ENCODE results near the gene NEK11.

Gene NEK11

GRCh38 chr3:131142580-131142979 lies 115.9 kb downstream of the NEK11 start:
- Histone ChIP-seq H2AFZ (ENCODE audit: insufficient read depth, low read length, poor library complexity) (no peak overlapping the region), H2BK5ac (ENCODE audit: low read depth, low read length, poor library complexity) (no peak overlapping the region), H3K36me3 (ENCODE audit: control insufficient read depth in 1 of 2, insufficient read depth in 2 of 2, low read length in 2 of 2) (no peaks in the 10 kb centered on the region), H3K4ac (ENCODE audit: low read depth, low read length) (no peak overlapping the region), H3K79me2 (ENCODE audit: control insufficient read depth, insufficient read depth, low read length, poor library complexity) (no peaks in the 10 kb centered on the region), H3K27ac (ENCODE audit: low read depth, low read length) (no peak overlapping the region), H2BK120ac (ENCODE audit: insufficient read depth, low read length, poor library complexity) (no peak overlapping the region), H3K27me3 (ENCODE audit: insufficient read depth, low read length) (no peaks in the 10 kb centered on the region), H3K4me1 (ENCODE audit: control insufficient read depth in 1 of 2, insufficient read depth in 2 of 2, low read length in 2 of 2) (no peaks in the 10 kb centered on the region), H3K79me1 (ENCODE audit: low read length) (no peaks in the 10 kb centered on the region), H3K14ac (ENCODE audit: low read length) (no peak overlapping the region), H3K9ac (ENCODE audit: low read length) (no peak overlapping the region), H2AK5ac (ENCODE audit: low read length) (no peak overlapping the region), H3K9me3 (ENCODE audit: insufficient read depth, low read depth, low read length) (no peaks in the 10 kb centered on the region), H4K8ac (ENCODE audit: low read depth, low read length) (no peak overlapping the region), H3K18ac (ENCODE audit: low read length) (no peak overlapping the region), H3K4me2 (ENCODE audit: low read length) (no peak overlapping the region), H4K12ac (ENCODE audit: low read depth, low read length) (no peak overlapping the region), H3K23ac (ENCODE audit: low read length) (no peak overlapping the region), H4K91ac (ENCODE audit: low read depth, low read length) (no peak overlapping the region), H3K4me3 (ENCODE audit: low read depth, low read length) (no peak overlapping the region), H2BK12ac (ENCODE audit: low read length) (no peak overlapping the region)
- WGBS (ENCODE audit: extremely low coverage, insufficient coverage, insufficient read length), result no CpG with 5 or more reads among the region's 1 CpG
- no peak for DNase-seq

- no peaks in the 10 kb centered on the region for H3K36me3 ChIP-seq (ENCODE audit: control insufficient read depth in 1 of 2, insufficient read depth in 2 of 2, low read length in 2 of 2)
- H3K4me1 ChIP-seq (ENCODE audit: control insufficient read depth in 1 of 2, insufficient read depth in 2 of 2, low read length in 2 of 2), result no peaks in the 10 kb centered on the region
- no peak overlapping the region for H4K91ac ChIP-seq (ENCODE audit: low read depth, low read length)
- H3K4ac ChIP-seq (ENCODE audit: low read depth, low read length), result no peak overlapping the region
- H4K8ac ChIP-seq (ENCODE audit: low read depth, low read length), result no peak overlapping the region
- no peak overlapping the region for H4K12ac ChIP-seq (ENCODE audit: low read depth, low read length)
- H2AK5ac ChIP-seq (ENCODE audit: low read length), result no peak overlapping the region
- no peak overlapping the region for H2BK5ac ChIP-seq (ENCODE audit: low read depth, low read length, poor library complexity)
- no CpG with 5 or more reads among the region's 1 CpG for WGBS (ENCODE audit: extremely low coverage, insufficient coverage, insufficient read length)
- no peaks in the 10 kb centered on the region for H3K79me1 ChIP-seq (ENCODE audit: low read length)
- DNase-seq, result no peak
- H3K14ac ChIP-seq (ENCODE audit: low read length), result no peak overlapping the region
- H2BK12ac ChIP-seq (ENCODE audit: low read length), result no peak overlapping the region
- no peaks in the 10 kb centered on the region for H3K27me3 ChIP-seq (ENCODE audit: insufficient read depth, low read length)
- no peak overlapping the region for H2BK120ac ChIP-seq (ENCODE audit: insufficient read depth, low read length, poor library complexity)
- H3K9me3 ChIP-seq (ENCODE audit: insufficient read depth, low read depth, low read length), result no peaks in the 10 kb centered on the region
- H3K27ac ChIP-seq (ENCODE audit: low read depth, low read length), result no peak overlapping the region
- H2AFZ ChIP-seq (ENCODE audit: insufficient read depth, low read length, poor library complexity), result no peak overlapping the region
- no peak overlapping the region for H3K18ac ChIP-seq (ENCODE audit: low read length)
- no peaks in the 10 kb centered on the region for H3K79me2 ChIP-seq (ENCODE audit: control insufficient read depth, insufficient read depth, low read length, poor library complexity)
- H3K4me3 ChIP-seq (ENCODE audit: low read depth, low read length), result no peak overlapping the region
- H3K9ac ChIP-seq (ENCODE audit: low read length), result no peak overlapping the region
- no peak overlapping the region for H3K23ac ChIP-seq (ENCODE audit: low read length)
- H3K4me2 ChIP-seq (ENCODE audit: low read length), result no peak overlapping the region
Measured at GRCh38 chr3:131143802-131144201, 117.1 kb downstream of the NEK11 start.

GRCh38 chr3:131147534-131147933 lies 120.9 kb downstream of the NEK11 start:
- Histone ChIP-seq H3K27ac (ENCODE audit: low read depth, low read length) (no peak overlapping the region), H3K36me3 (ENCODE audit: control insufficient read depth in 1 of 2, insufficient read depth in 2 of 2, low read length in 2 of 2) (no peaks in the 10 kb centered on the region), H4K12ac (ENCODE audit: low read depth, low read length) (no peak overlapping the region), H3K14ac (ENCODE audit: low read length) (no peak overlapping the region), H3K27me3 (ENCODE audit: insufficient read depth, low read length) (no peaks in the 10 kb centered on the region), H3K9me3 (ENCODE audit: insufficient read depth, low read depth, low read length) (no peaks in the 10 kb centered on the region), H3K18ac (ENCODE audit: low read length) (no peak overlapping the region), H2BK12ac (ENCODE audit: low read length) (no peak overlapping the region), H3K79me1 (ENCODE audit: low read length) (no peaks in the 10 kb centered on the region), H3K23ac (ENCODE audit: low read length) (no peak overlapping the region), H2BK5ac (ENCODE audit: low read depth, low read length, poor library complexity) (no peak overlapping the region), H4K91ac (ENCODE audit: low read depth, low read length) (no peak overlapping the region), H2BK120ac (ENCODE audit: insufficient read depth, low read length, poor library complexity) (no peak overlapping the region), H3K4me3 (ENCODE audit: low read depth, low read length) (no peak overlapping the region), H2AFZ (ENCODE audit: insufficient read depth, low read length, poor library complexity) (no peak overlapping the region), H3K4me2 (ENCODE audit: low read length) (no peak overlapping the region), H3K79me2 (ENCODE audit: control insufficient read depth, insufficient read depth, low read length, poor library complexity) (no peaks in the 10 kb centered on the region), H2AK5ac (ENCODE audit: low read length) (no peak overlapping the region), H3K9ac (ENCODE audit: low read length) (no peak overlapping the region), H3K4ac (ENCODE audit: low read depth, low read length) (no peak overlapping the region), H4K8ac (ENCODE audit: low read depth, low read length) (no peak overlapping the region), H3K4me1 (ENCODE audit: control insufficient read depth in 1 of 2, insufficient read depth in 2 of 2, low read length in 2 of 2) (no peaks in the 10 kb centered on the region)
- WGBS (ENCODE audit: extremely low coverage, insufficient coverage, insufficient read length), result no CpG with 5 or more reads among the region's 3 CpGs
- DNase-seq, result no peak

- Histone ChIP-seq H2BK12ac (ENCODE audit: low read length) (no peak overlapping the region), H3K9me3 (ENCODE audit: insufficient read depth, low read depth, low read length) (no peaks in the 10 kb centered on the region), H2BK120ac (ENCODE audit: insufficient read depth, low read length, poor library complexity) (no peak overlapping the region), H4K91ac (ENCODE audit: low read depth, low read length) (no peak overlapping the region), H2AFZ (ENCODE audit: insufficient read depth, low read length, poor library complexity) (no peak overlapping the region), H3K79me1 (ENCODE audit: low read length) (no peaks in the 10 kb centered on the region), H2BK5ac (ENCODE audit: low read depth, low read length, poor library complexity) (no peak overlapping the region), H3K79me2 (ENCODE audit: control insufficient read depth, insufficient read depth, low read length, poor library complexity) (no peaks in the 10 kb centered on the region), H4K8ac (ENCODE audit: low read depth, low read length) (no peak overlapping the region), H3K14ac (ENCODE audit: low read length) (no peak overlapping the region), H3K4me3 (ENCODE audit: low read depth, low read length) (peak overlapping the region; percentile 39), H3K27ac (ENCODE audit: low read depth, low read length) (no peak overlapping the region), H3K27me3 (ENCODE audit: insufficient read depth, low read length) (no peaks in the 10 kb centered on the region), H3K18ac (ENCODE audit: low read length) (no peak overlapping the region), H3K4me1 (ENCODE audit: control insufficient read depth in 1 of 2, insufficient read depth in 2 of 2, low read length in 2 of 2) (no peaks in the 10 kb centered on the region), H3K23ac (ENCODE audit: low read length) (no peak overlapping the region), H2AK5ac (ENCODE audit: low read length) (no peak overlapping the region), H3K36me3 (ENCODE audit: control insufficient read depth in 1 of 2, insufficient read depth in 2 of 2, low read length in 2 of 2) (no peaks in the 10 kb centered on the region), H3K4me2 (ENCODE audit: low read length) (no peak overlapping the region), H3K9ac (ENCODE audit: low read length) (no peak overlapping the region), H4K12ac (ENCODE audit: low read depth, low read length) (no peak overlapping the region), H3K4ac (ENCODE audit: low read depth, low read length) (no peak overlapping the region)
- DNase-seq, result no peak
- no CpG with 5 or more reads among the region's 4 CpGs for WGBS (ENCODE audit: extremely low coverage, insufficient coverage, insufficient read length)
Measured at GRCh38 chr3:131158434-131158833, 131.8 kb downstream of the NEK11 start.
